ENCODE measurements around the gene CCDC194. TPM values are rescaled to one million over a fixed set of nuclear protein-coding genes. Genes with fewer than 3 reads are reported as not detected.

Gene CCDC194
- total and polyA plus RNA-seq, 2 of the 13 experiments (the other 11 are each of a cell fraction or from before 2014, with no cell fraction given): 0.13 to 0.21 TPM

DNA sequence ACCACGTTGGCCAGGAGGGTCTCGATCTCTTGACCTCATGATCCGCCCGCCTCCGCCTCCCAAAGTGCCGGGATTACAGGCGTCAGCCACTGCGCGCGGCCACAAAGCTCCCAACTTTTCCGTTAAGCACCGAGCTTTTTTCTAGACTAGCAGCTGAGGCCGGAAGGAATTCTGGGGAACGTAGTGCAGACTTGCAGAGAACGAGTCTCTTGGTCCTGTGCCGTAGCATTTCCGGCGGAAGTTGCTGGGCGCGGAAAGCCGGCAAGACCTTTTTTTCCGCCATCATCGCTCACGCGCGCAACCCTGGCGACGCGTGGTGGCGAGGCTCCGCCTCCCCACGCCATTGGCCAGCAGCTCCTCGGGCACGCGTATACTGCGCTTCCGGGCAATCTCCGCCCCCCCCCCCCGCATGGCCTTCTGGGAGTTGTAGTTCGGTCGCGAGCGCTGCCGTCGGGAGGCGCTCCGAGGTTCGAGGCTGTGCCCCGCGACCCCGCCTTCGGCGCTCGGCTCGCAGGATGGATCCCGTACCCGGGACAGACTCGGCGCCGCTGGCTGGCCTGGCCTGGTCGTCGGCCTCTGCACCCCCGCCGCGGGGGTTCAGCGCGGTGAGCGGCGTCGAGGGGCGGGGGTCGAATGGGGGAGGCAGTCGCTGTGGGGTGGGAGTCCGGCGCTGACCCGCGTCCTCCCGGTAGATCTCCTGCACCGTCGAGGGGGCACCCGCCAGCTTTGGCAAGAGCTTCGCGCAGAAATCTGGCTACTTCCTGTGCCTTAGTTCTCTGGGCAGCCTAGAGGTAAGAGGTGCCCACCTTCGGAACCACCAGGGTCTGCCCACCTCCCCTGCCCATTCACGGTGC, 25.9 kb upstream of the CCDC194 start, which contains the start of gene MVB12A (continued):
- peak; percentile 46 for TF ChIP-seq ZMYM2 (CRISPR knock-in tag; IDR thresholded peaks at IDR 0.05)
- 0 out of 2 replicates have a peak, but pooled peaks have one; percentile 19 for TF ChIP-seq GZF1 (CRISPR knock-in tag; IDR thresholded peaks at IDR 0.05)
- TF ChIP-seq GABPB1 (CRISPR knock-in tag; IDR thresholded peaks at IDR 0.05): peak; percentile 99
- no peak for TF ChIP-seq ZNF484 (CRISPR knock-in tag; IDR thresholded peaks at IDR 0.05; ENCODE audit: borderline replicate concordance, low read depth)
- TF ChIP-seq, protein P1, sequence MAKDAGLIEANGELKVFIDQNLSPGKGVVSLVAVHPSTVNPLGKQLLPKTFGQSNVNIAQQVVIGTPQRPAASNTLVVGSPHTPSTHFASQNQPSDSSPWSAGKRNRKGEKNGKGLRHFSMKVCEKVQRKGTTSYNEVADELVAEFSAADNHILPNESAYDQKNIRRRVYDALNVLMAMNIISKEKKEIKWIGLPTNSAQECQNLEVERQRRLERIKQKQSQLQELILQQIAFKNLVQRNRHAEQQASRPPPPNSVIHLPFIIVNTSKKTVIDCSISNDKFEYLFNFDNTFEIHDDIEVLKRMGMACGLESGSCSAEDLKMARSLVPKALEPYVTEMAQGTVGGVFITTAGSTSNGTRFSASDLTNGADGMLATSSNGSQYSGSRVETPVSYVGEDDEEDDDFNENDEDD (CRISPR knock-in tag; IDR thresholded peaks at IDR 0.05; ENCODE audit: borderline replicate concordance): peak; percentile 88; the same call in 1 of the 2 replicates
- TF ChIP-seq, protein P2, sequence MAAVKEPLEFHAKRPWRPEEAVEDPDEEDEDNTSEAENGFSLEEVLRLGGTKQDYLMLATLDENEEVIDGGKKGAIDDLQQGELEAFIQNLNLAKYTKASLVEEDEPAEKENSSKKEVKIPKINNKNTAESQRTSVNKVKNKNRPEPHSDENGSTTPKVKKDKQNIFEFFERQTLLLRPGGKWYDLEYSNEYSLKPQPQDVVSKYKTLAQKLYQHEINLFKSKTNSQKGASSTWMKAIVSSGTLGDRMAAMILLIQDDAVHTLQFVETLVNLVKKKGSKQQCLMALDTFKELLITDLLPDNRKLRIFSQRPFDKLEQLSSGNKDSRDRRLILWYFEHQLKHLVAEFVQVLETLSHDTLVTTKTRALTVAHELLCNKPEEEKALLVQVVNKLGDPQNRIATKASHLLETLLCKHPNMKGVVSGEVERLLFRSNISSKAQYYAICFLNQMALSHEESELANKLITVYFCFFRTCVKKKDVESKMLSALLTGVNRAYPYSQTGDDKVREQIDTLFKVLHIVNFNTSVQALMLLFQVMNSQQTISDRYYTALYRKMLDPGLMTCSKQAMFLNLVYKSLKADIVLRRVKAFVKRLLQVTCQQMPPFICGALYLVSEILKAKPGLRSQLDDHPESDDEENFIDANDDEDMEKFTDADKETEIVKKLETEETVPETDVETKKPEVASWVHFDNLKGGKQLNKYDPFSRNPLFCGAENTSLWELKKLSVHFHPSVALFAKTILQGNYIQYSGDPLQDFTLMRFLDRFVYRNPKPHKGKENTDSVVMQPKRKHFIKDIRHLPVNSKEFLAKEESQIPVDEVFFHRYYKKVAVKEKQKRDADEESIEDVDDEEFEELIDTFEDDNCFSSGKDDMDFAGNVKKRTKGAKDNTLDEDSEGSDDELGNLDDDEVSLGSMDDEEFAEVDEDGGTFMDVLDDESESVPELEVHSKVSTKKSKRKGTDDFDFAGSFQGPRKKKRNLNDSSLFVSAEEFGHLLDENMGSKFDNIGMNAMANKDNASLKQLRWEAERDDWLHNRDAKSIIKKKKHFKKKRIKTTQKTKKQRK (IDR thresholded peaks at IDR 0.05; ENCODE audit: low read length): no peak
- peak; percentile 69; the same call in 1 of the 2 replicates for TF ChIP-seq ZNF367 (CRISPR knock-in tag; IDR thresholded peaks at IDR 0.05; ENCODE audit: borderline replicate concordance)
- peak; percentile 40 for TF ChIP-seq ZNF772 (CRISPR knock-in tag; IDR thresholded peaks at IDR 0.05)
- TF ChIP-seq ASH2L (IDR thresholded peaks at IDR 0.05; ENCODE audit: insufficient read length, low read depth, low read length): peak; percentile 63
- peak; percentile 43 for TF ChIP-seq ZNF629 (CRISPR knock-in tag; conservative IDR thresholded peaks at IDR 0.05)
- no peak for TF ChIP-seq FOXP1 (IDR thresholded peaks at IDR 0.05)
- 0 out of 2 replicates have a peak, but pooled peaks have one; percentile 31 for TF ChIP-seq FOXP1 (CRISPR knock-in tag; IDR thresholded peaks at IDR 0.05)
- TF ChIP-seq HOXA5 (CRISPR knock-in tag; IDR thresholded peaks at IDR 0.05): no peak; the same call in 1 of the 2 replicates
- TF ChIP-seq PITX1 (CRISPR knock-in tag; IDR thresholded peaks at IDR 0.05): peak; percentile 87
- TF ChIP-seq ZNF383 (CRISPR knock-in tag; IDR thresholded peaks at IDR 0.05; ENCODE audit: borderline replicate concordance): no peak
- TF ChIP-seq, protein P3, sequence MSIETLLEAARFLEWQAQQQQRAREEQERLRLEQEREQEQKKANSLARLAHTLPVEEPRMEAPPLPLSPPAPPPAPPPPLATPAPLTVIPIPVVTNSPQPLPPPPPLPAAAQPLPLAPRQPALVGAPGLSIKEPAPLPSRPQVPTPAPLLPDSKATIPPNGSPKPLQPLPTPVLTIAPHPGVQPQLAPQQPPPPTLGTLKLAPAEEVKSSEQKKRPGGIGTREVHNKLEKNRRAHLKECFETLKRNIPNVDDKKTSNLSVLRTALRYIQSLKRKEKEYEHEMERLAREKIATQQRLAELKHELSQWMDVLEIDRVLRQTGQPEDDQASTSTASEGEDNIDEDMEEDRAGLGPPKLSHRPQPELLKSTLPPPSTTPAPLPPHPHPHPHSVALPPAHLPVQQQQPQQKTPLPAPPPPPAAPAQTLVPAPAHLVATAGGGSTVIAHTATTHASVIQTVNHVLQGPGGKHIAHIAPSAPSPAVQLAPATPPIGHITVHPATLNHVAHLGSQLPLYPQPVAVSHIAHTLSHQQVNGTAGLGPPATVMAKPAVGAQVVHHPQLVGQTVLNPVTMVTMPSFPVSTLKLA (IDR thresholded peaks at IDR 0.05): peak; percentile 71
- TF ChIP-seq ZNF878 (CRISPR knock-in tag; IDR thresholded peaks at IDR 0.05): no peak
- no peak for TF ChIP-seq ZNF780A (CRISPR knock-in tag; IDR thresholded peaks at IDR 0.05)
- TF ChIP-seq, protein P4, sequence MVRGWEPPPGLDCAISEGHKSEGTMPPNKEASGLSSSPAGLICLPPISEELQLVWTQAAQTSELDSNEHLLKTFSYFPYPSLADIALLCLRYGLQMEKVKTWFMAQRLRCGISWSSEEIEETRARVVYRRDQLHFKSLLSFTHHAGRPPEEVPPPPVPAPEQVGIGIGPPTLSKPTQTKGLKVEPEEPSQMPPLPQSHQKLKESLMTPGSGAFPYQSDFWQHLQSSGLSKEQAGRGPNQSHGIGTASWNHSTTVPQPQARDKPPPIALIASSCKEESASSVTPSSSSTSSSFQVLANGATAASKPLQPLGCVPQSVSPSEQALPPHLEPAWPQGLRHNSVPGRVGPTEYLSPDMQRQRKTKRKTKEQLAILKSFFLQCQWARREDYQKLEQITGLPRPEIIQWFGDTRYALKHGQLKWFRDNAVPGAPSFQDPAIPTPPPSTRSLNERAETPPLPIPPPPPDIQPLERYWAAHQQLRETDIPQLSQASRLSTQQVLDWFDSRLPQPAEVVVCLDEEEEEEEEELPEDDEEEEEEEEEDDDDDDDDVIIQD (CRISPR knock-in tag; IDR thresholded peaks at IDR 0.05; ENCODE audit: low read depth): no peak
- TF ChIP-seq TBL1XR1 (IDR thresholded peaks at IDR 0.05; ENCODE audit: borderline replicate concordance, low read length, partially characterized antibody): no peak
- TF ChIP-seq KDM5A (IDR thresholded peaks at IDR 0.05; ENCODE audit: borderline replicate concordance, low read length): peak; percentile 57; the same call in 1 of the 2 replicates
- TF ChIP-seq BORCS8-MEF2B (CRISPR knock-in tag; IDR thresholded peaks at IDR 0.05): no peak; the same call in 1 of the 2 replicates
